GM10248 (cell line): ENCODE results near the gene PPP1R10.

Source experiments
- CTCF ChIA-PET: fragments of 300-600 bp; sonication (Branson Sonifier 250); formaldehyde crosslinking; extraction: SDS; loops from one replicate; lab custom pipeline; 2021; ENCODE audit warnings: antibody characterized with exemption; lab: Yijun Ruan, JAX
- POLR2A ChIA-PET: fragments of 350-650 bp; sonication (Branson Sonifier 250); formaldehyde crosslinking; extraction: SDS; loops from one replicate; lab custom pipeline; 2020; ENCODE audit warnings: antibody characterized with exemption; lab: Yijun Ruan, JAX
- DNase-seq: peaks from one replicate; pipeline ENCODE4 v3.0.0; 2012; ENCODE audit errors: extremely low spot score
- CTCF ChIP-seq: IDR thresholded peaks from 2 replicates; pipeline ENCODE4 v1.5.1; 2012; ENCODE audit warnings: mild to moderate bottlenecking, low read depth; ENCODE audit errors: extremely low read depth, missing control alignments, control extremely low read depth

The PPP1R10 gene

GRCh38 chr6:30560930-30561329, 56.1 kb downstream of the PPP1R10 start:
- no peak for TF ChIP-seq CTCF
- CTCF ChIA-PET: interaction anchor here (1.0 kb wide), 1 partner anchor 54 kb away, joined by 3 read pairs; no protein-coding TSS in a partner anchor
- no peak for DNase-seq
- POLR2A ChIA-PET: no interaction called here

- ChIA-PET POLR2A (interaction anchor here (0.6 to 1.7 kb wide), 7 partner anchors 13 to 159 kb away, joined by 3 to 7 read pairs (median 3); partner anchors contain the start of genes MDC1 and MRPS18B), CTCF (interaction anchor here (1.1 to 6.9 kb wide), 4 partner anchors 14 to 115 kb away, joined by 3 to 100 read pairs (median 4); partner anchors contain the start of gene DHX16)
- DNase-seq: peak; percentile 61
- no peak for TF ChIP-seq CTCF
Measured at GRCh38 chr6:30557683-30557981, 59.4 kb downstream of the PPP1R10 start.

- CTCF ChIA-PET: interaction anchor here (1.1 to 6.9 kb wide), 4 partner anchors 14 to 116 kb away, joined by 3 to 100 read pairs (median 4); partner anchors contain the start of gene DHX16
- no peak for TF ChIP-seq CTCF
- POLR2A ChIA-PET: interaction anchor here (0.6 to 1.7 kb wide), 9 partner anchors 12 to 160 kb away, joined by 3 to 7 read pairs (median 3); partner anchors contain the start of genes ABCF1, MDC1 and MRPS18B
- peak; percentile 91 for DNase-seq
Measured at GRCh38 chr6:30556906-30557682, 59.9 kb downstream of the PPP1R10 start, which contains the start of gene PRR3. Gene PRR3, plus strand, starts transcription at chr6:30557295. Its CDS starts 50 bp downstream, at chr6:30557345.

GRCh38 chr6:30556066-30556905, 60.8 kb downstream of the PPP1R10 start, which contains the start of gene GNL1:
Gene GNL1, minus strand, starts transcription at chr6:30556489. Its CDS starts 286 bp downstream, at chr6:30556203.
- TF ChIP-seq CTCF: no peak
- ChIA-PET CTCF (interaction anchor here (0.7 to 6.9 kb wide), 4 partner anchors 13 to 73 kb away, joined by 3 to 100 read pairs (median 7); no protein-coding TSS in a partner anchor), POLR2A (interaction anchor here (0.6 to 1.7 kb wide), 7 partner anchors 11 to 735 kb away, joined by 3 to 7 read pairs (median 3); partner anchors contain the start of genes ABCF1 and MRPS18B)
- DNase-seq: peak; percentile 96

- ChIA-PET CTCF (interaction anchor here (0.7 to 6.9 kb wide), 5 partner anchors 12 to 166 kb away, joined by 3 to 100 read pairs (median 6); no protein-coding TSS in a partner anchor), POLR2A (interaction anchor here (0.6 to 1.2 kb wide), 2 partner anchors 59 to 736 kb away, joined by 3 to 5 read pairs; no protein-coding TSS in a partner anchor)
- TF ChIP-seq CTCF: no peak
- no peak for DNase-seq
Measured at GRCh38 chr6:30555816-30556065, 61.3 kb downstream of the PPP1R10 start.
